Chondrocyte (in vitro differentiated cells): ENCODE results near the gene KRT9. TPM values are rescaled to one million over a fixed set of nuclear protein-coding genes. Genes with fewer than 3 reads are reported as not detected.
A peak's percentile ranks its signal among the peaks of the same experiment; 100 is the strongest.
"Not testable (repeated sequence)": the region's sequence is repeated elsewhere in the genome, so short reads cannot be mapped to it uniquely, and the experiment has no call there.

ENCODE experiments used
- DNase-seq: peaks from one replicate; pipeline ENCODE4 v3.0.0; 2021; ENCODE audit warnings: mixed read lengths, low spot score
- H3K27ac Mint-ChIP-seq: one replicate; pipeline ENCODE4 v1.8.0; 2021; ENCODE audit warnings: mild to moderate bottlenecking, moderate library complexity, mixed read lengths; ENCODE audit not compliant: unreplicated experiment
- H3K27me3 Mint-ChIP-seq: 2 replicates; pipeline ENCODE4 v1.8.0; 2021; ENCODE audit warnings: low read depth, mixed read lengths
- H3K36me3 Mint-ChIP-seq: 2 replicates; pipeline ENCODE4 v1.8.0; 2021; ENCODE audit warnings: low read depth, mixed read lengths
- H3K4me1 Mint-ChIP-seq: 2 replicates; pipeline ENCODE4 v1.8.0; 2021; ENCODE audit warnings: low read depth, mild to moderate bottlenecking, mixed read lengths
- H3K4me3 Mint-ChIP-seq: one replicate; pipeline ENCODE4 v1.8.0; 2021; ENCODE audit warnings: mild to moderate bottlenecking, moderate library complexity, mixed read lengths; ENCODE audit not compliant: unreplicated experiment
- H3K9me3 Mint-ChIP-seq: 2 replicates; pipeline ENCODE4 v1.8.0; 2021; ENCODE audit warnings: low read depth, mixed read lengths
- long read RNA-seq: library from polyadenylated mRNA; stranded (forward); transcript quantifications from one replicate; pipeline ENCODE4 v2.0.0, GENCODE V29; 2021
- total RNA-seq: library from RNA; stranded (reverse); gene quantifications from 3 replicates; pipeline ENCODE4 v1.2.1, GENCODE V29; 2021
- TF ChIP-seq, protein P1 (sequence below): fragments of 200-600 bp; sonication (generic); IDR thresholded peaks from 2 replicates; pipeline ENCODE4 v1.5.0; 2021; ENCODE audit warnings: antibody characterized with exemption, mild to moderate bottlenecking, moderate library complexity

Gene KRT9, protein sequence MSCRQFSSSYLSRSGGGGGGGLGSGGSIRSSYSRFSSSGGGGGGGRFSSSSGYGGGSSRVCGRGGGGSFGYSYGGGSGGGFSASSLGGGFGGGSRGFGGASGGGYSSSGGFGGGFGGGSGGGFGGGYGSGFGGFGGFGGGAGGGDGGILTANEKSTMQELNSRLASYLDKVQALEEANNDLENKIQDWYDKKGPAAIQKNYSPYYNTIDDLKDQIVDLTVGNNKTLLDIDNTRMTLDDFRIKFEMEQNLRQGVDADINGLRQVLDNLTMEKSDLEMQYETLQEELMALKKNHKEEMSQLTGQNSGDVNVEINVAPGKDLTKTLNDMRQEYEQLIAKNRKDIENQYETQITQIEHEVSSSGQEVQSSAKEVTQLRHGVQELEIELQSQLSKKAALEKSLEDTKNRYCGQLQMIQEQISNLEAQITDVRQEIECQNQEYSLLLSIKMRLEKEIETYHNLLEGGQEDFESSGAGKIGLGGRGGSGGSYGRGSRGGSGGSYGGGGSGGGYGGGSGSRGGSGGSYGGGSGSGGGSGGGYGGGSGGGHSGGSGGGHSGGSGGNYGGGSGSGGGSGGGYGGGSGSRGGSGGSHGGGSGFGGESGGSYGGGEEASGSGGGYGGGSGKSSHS
- not detected in 3 replicates for total RNA-seq
- long read RNA-seq, result 0 reads

DNA sequence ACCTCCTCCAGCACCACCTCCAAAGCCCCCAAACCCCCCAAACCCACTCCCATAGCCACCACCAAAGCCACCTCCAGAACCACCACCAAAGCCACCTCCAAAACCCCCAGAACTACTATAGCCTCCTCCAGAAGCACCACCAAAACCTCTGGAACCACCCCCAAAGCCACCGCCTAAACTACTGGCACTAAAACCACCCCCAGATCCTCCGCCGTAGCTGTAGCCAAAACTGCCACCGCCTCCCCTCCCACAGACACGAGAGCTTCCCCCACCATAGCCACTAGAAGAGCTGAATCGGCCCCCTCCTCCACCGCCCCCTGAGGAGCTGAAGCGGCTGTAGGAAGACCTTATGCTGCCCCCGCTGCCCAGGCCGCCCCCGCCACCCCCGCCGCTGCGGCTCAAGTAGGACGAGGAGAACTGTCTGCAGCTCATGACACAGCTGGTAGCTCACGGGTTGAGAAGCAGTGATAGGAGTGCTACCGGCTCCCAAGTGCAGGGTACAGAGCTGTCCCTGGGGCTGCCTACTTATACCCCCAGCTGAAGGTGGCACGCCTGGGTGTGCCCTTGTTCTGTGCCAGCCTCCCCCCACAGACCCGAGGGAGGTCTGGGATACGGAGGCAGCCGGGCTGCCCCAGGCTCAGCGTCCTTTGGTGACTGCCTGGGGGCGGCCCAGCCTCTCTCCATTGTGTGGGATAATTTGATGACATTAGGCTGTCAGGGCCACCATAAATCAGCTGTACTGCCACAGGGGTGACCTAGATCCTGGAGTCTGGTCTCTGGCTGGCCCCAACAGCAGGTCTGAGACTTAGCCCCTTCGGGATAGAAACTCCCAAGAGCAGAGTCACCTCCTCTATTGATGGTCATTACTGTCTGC, at the start of gene KRT9:
Gene KRT9, minus strand, starts transcription at position 499 of the 874 bp plus-strand sequence. Its CDS starts 67 bp downstream, at position 432.
- Mint-ChIP-seq H3K4me3 (no peak within 1 kb of the TSS), H3K27me3 (peaks cover 70% of the 10 kb centered on the region), H3K9me3 (no peaks in the 10 kb centered on the region), H3K4me1 (no peaks in the 10 kb centered on the region), H3K27ac (no peak within 1 kb of the TSS), H3K36me3 (no peaks in the 10 kb centered on the region)
- TF ChIP-seq, protein P1, sequence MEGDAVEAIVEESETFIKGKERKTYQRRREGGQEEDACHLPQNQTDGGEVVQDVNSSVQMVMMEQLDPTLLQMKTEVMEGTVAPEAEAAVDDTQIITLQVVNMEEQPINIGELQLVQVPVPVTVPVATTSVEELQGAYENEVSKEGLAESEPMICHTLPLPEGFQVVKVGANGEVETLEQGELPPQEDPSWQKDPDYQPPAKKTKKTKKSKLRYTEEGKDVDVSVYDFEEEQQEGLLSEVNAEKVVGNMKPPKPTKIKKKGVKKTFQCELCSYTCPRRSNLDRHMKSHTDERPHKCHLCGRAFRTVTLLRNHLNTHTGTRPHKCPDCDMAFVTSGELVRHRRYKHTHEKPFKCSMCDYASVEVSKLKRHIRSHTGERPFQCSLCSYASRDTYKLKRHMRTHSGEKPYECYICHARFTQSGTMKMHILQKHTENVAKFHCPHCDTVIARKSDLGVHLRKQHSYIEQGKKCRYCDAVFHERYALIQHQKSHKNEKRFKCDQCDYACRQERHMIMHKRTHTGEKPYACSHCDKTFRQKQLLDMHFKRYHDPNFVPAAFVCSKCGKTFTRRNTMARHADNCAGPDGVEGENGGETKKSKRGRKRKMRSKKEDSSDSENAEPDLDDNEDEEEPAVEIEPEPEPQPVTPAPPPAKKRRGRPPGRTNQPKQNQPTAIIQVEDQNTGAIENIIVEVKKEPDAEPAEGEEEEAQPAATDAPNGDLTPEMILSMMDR, result no peak
- DNase-seq, result no peak

DNA sequence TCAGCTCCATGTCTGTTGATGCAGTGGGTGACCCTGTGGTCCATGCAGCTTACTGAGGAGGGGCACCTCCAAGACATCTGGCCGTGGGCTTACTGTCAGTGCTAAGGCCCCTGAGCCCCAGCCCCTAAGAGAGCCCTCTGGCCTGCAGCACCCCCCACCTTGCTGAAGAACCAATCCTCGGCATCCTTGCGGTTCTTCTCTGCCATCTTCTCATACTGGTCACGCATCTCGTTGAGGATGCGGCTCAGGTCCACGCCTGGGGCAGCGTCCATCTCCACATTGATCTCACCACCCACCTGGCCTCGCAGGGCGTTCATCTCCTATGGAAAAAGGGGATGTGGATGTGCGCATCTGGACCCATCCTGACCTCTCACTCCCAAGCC, 49.6 kb upstream of the KRT9 start:
- H3K9me3 Mint-ChIP-seq, H3K27me3 Mint-ChIP-seq: not testable (repeated sequence)
- Mint-ChIP-seq H3K4me3 (peak overlapping the region; percentile 60), H3K36me3 (peaks cover 10% of the 10 kb centered on the region), H3K4me1 (peaks cover 77% of the 10 kb centered on the region), H3K27ac (peak overlapping the region; percentile 75)
- peak; percentile 68 for DNase-seq

DNA sequence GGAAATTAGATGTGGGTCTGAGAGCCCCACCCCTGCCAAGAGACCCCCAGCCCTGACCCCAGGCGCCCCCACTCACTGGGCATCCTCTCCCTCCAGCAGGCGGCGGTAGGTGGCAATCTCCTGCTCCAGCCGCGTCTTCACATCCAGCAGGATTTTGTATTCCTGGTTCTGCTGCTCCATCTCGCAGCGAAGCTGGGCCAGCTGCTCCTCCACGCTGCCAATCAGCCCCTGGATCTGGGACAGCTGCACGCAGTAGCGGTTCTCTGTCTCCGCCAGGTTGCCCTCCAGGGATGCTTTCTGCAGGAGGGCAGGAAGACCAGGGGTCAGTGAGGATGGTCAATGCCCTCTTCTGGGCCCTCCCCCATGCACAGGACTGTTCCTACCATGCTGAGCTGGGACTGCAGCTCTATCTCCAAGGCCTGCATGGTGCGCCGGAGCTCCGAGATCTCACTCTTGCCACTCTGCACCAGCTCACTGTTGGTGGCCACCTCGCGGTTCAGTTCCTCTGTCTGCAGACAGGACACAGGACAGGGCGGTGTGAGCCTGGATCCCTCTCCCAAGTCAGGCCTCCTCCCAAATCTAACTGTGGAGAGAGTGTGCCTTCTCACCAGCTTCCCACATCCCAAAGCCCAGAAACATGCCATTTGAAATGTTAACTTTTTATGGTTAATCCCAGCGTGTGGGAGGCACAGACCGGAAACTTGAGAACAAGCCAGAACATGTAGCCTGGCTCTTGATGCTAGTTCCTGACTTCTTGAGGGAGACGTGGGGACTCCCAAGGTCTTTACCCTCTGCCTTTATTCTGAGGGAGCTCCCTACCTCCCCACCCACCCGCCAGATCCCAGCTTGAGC, 49.0 kb upstream of the KRT9 start:
- TF ChIP-seq, protein P1, result peak; percentile 10
- Mint-ChIP-seq H3K4me3 (peak overlapping the region; percentile 13), H3K36me3 (peaks cover 10% of the 10 kb centered on the region), H3K9me3 (no peaks in the 10 kb centered on the region), H3K27ac (peak overlapping the region; percentile 75), H3K4me1 (peaks cover 70% of the 10 kb centered on the region), H3K27me3 (no peaks in the 10 kb centered on the region)
- DNase-seq, result peak; percentile 81

DNA sequence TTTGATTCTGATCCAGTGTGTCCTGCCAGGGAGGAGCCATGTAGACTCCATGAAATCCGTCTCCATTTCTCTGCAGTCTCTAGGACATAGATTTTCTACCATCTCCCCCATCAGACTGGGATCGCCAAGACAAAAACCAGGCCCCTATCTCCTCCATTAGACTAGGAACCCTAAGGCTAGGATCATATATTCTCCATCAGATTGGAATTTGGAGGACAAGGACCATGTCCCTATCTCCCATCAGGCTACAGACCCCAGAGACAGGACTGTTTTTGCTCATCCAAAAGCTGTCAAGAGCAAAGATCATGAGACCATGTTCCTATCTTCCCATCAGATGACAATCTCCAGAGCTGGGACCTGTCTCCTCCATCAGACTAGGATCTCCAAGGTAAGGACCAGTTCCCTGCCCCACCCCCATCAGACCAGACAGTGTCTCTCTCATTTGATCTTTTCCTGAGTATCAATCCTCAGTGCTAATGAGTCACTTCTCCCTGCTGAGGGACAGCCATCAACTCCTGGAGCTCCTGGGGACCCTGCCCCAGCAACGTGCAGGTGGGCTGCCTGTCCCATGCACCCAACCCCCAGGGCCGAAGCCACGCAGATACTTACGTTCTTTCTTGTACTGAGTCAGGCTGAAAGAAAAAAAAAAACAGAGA, 48.2 kb upstream of the KRT9 start:
- Mint-ChIP-seq H3K27ac (peak overlapping the region; percentile 63), H3K4me1 (peaks cover 63% of the 10 kb centered on the region), H3K36me3 (peaks cover 10% of the 10 kb centered on the region)
- not testable (repeated sequence) for H3K4me3 Mint-ChIP-seq, H3K9me3 Mint-ChIP-seq, H3K27me3 Mint-ChIP-seq
- peak; percentile 51 for DNase-seq

DNA sequence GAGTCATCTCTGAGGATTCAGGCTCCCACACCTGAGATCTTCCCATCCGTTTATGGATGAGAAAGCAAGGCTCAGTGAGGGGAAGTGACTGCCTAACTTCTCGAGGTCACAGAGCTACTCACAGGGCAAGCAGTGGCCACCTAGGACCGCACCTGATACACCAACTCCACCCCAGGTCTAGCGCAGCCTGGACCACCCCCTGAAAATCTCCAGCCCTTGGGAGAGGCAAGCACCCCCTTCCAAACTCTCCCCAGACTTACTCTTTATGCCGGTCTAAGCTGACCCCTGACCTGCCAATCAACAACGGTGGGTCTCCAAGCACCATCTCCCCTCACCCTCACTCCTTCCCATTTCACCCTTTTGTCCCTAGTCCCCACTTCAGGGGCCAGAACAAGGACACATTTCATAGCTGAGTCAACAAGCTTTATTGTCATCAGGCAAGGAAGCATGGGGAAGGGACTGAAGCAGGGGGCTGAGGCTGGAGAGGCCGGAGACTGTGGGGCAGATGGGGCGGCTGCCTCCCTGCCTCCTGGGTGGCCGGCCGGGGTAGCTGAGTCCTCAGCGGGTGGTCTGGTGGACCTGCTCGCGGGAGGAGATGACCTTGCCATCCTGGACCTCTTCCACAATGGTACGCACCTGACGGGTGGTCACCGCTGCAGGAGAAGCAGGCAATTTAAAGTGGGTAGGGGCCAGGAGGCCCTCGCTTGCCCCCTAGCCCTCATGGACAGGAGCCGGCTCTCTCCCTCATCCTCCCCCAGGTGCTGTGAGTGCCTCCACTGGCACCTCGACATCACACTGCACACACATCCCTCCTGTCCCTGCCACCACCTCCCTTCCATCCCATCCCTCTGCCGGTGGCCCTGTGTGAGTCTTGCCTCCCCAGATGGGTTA, 47.4 kb upstream of the KRT9 start:
- TF ChIP-seq, protein P1, result no peak
- peak overlapping the region; percentile 17 for H3K27ac Mint-ChIP-seq

More for the DNA sequence above, 47.4 kb upstream of the KRT9 start:
- Mint-ChIP-seq H3K4me3 (no peak overlapping the region), H3K27me3 (no peaks in the 10 kb centered on the region), H3K4me1 (peaks cover 56% of the 10 kb centered on the region), H3K9me3 (no peaks in the 10 kb centered on the region), H3K36me3 (peaks cover 10% of the 10 kb centered on the region)
- peak; percentile 68 for DNase-seq
